ENCODE results near the gene EBF4. TPM values are rescaled to one million over a fixed set of nuclear protein-coding genes. Genes with fewer than 3 reads are reported as not detected.

Gene EBF4
- polyA plus RNA-seq, 1 donor, result 9.0 TPM

Other genes starting within 250 kb of the EBF4 start
- gene SNRPB, start 222.0 kb upstream of the EBF4 start, polyA plus RNA-seq (ENCODE audit: insufficient read length), result 86.8 TPM
- gene ZNF343, start 183.9 kb upstream of the EBF4 start, polyA plus RNA-seq (ENCODE audit: insufficient read length), result 10.5 TPM
- gene TMC2, start 156.2 kb upstream of the EBF4 start, polyA plus RNA-seq (ENCODE audit: insufficient read length), result 0.10 TPM
- 153 TPM for gene NOP56, start 40.1 kb upstream of the EBF4 start, polyA plus RNA-seq (ENCODE audit: insufficient read length)
- gene IDH3B, start 28.6 kb upstream of the EBF4 start, polyA plus RNA-seq (ENCODE audit: insufficient read length), result 99.0 TPM
- 31.6 TPM for gene CPXM1, start 107.8 kb downstream of the EBF4 start, polyA plus RNA-seq (ENCODE audit: insufficient read length)
- gene C20orf141, start 122.2 kb downstream of the EBF4 start, polyA plus RNA-seq (ENCODE audit: insufficient read length), result not detected
- not detected for gene TMEM239, start 123.6 kb downstream of the EBF4 start, polyA plus RNA-seq (ENCODE audit: insufficient read length)
- gene PCED1A, start 147.9 kb downstream of the EBF4 start, polyA plus RNA-seq (ENCODE audit: insufficient read length), result 26.2 TPM
- gene VPS16, start 148.0 kb downstream of the EBF4 start, polyA plus RNA-seq (ENCODE audit: insufficient read length), result 20.0 TPM
- 38.4 TPM for gene PTPRA, start 180.7 kb downstream of the EBF4 start, polyA plus RNA-seq (ENCODE audit: insufficient read length)